22Rv1 (cell line): ENCODE data around the gene DOC2B.
"Not testable (repeated sequence)": the region's sequence is repeated elsewhere in the genome, so short reads cannot be mapped to it uniquely, and the experiment has no call there.

ENCODE experiments used
- ZFX ChIP-seq: fragments of 450-650 bp; IDR thresholded peaks from 2 replicates; pipeline ENCODE4 v1.6.1; 2017; ENCODE audit warnings: antibody characterized with exemption, borderline replicate concordance
- TF ChIP-seq, protein P1 (sequence below): fragments of 450-650 bp; IDR thresholded peaks from 2 replicates; pipeline ENCODE4 v1.5.1; 2017; ENCODE audit warnings: mild to moderate bottlenecking

DNA sequence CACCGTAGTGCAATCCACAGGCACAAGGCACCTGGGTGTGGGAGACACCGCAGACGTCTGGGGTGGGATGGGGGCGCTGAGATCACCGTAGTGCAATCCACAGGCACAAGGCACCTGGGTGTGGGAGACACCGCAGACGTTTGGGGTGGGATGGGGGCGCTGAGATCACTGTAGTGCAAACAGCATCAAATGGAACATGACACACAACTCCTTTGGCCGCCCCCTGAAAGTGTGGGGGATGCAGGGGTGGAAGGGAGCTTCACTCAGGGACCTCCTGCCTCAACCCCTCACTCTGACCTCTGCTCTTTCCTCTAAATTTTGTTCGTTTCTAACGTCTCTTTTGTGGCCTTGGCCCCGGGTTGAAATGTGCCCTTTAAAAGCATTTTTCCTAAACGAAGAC lies 20.3 kb upstream of the DOC2B start:
- TF ChIP-seq, protein P1, sequence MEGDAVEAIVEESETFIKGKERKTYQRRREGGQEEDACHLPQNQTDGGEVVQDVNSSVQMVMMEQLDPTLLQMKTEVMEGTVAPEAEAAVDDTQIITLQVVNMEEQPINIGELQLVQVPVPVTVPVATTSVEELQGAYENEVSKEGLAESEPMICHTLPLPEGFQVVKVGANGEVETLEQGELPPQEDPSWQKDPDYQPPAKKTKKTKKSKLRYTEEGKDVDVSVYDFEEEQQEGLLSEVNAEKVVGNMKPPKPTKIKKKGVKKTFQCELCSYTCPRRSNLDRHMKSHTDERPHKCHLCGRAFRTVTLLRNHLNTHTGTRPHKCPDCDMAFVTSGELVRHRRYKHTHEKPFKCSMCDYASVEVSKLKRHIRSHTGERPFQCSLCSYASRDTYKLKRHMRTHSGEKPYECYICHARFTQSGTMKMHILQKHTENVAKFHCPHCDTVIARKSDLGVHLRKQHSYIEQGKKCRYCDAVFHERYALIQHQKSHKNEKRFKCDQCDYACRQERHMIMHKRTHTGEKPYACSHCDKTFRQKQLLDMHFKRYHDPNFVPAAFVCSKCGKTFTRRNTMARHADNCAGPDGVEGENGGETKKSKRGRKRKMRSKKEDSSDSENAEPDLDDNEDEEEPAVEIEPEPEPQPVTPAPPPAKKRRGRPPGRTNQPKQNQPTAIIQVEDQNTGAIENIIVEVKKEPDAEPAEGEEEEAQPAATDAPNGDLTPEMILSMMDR, result not testable (repeated sequence)
- not testable (repeated sequence) for TF ChIP-seq ZFX
